Gastrocnemius medialis (tissue), 4 donors: ENCODE data around the gene ALG14.

Source experiments
- POLR2A ChIP-seq, 2 donors: fragments of 450-650 bp; IDR thresholded peaks; one replicate each; pipeline ENCODE4 v1.6.1; 2017; ENCODE audit warnings: antibody characterized with exemption in 2 of 2, mild to moderate bottlenecking in 2 of 2, moderate library complexity in 2 of 2
- TF ChIP-seq, protein P1 (sequence below), 5 experiments: fragments of 450-650 bp in 3 of 5; fragments of 200-600 bp in 2 of 5; sonication (generic) in 2 of 5; IDR thresholded peaks in 4 of 5; conservative IDR thresholded peaks in 1 of 5; 1 replicate in 4 of 5; 2 replicates in 1 of 5; pipeline ENCODE4 v1.5.1; 2016 to 2019; ENCODE audit warnings: antibody characterized with exemption in 5 of 5, mild to moderate bottlenecking in 3 of 5, moderate library complexity in 3 of 5

DNA sequence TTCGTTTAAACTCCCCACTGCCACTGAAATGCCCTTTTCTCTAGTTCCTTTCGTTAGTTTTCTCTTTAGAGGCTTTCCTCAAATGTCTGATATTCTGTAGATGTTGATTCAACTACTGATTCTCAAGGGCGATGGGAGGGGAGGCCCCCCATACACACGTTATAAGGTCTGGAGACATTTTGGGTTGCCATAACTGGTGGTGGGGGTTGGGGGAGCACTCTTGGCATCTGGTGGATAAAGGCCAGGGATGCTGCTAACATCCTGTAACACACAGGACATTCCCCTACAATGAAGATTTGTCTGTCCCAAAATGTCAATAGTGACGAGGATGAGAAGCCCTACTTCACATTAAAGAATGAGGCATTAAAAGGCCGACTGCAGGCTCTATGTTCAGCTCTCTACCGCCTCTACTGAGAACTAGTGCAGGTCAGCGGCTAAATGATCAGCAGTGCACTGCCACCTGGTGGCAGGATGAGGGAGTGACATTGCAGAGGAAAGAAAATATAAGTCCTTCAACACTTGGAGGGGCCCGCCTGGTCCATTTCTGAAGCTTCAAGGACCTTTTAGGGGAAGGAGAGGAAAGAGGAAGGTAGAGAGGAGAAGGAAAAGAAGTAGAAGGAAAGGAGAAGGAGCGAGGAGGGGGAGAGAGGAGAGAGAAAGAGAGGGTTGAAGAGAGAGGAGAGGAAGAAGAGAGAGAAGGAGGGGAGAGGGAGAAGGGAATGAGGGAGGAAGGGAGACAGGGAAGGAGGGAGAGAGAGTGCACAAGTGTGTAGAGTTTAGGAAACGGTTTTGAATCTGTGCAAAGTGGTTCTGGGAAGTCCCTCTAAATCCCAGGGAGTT, 29.4 kb downstream of the ALG14 start:
- TF ChIP-seq, protein P1, sequence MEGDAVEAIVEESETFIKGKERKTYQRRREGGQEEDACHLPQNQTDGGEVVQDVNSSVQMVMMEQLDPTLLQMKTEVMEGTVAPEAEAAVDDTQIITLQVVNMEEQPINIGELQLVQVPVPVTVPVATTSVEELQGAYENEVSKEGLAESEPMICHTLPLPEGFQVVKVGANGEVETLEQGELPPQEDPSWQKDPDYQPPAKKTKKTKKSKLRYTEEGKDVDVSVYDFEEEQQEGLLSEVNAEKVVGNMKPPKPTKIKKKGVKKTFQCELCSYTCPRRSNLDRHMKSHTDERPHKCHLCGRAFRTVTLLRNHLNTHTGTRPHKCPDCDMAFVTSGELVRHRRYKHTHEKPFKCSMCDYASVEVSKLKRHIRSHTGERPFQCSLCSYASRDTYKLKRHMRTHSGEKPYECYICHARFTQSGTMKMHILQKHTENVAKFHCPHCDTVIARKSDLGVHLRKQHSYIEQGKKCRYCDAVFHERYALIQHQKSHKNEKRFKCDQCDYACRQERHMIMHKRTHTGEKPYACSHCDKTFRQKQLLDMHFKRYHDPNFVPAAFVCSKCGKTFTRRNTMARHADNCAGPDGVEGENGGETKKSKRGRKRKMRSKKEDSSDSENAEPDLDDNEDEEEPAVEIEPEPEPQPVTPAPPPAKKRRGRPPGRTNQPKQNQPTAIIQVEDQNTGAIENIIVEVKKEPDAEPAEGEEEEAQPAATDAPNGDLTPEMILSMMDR (IDR thresholded peaks at IDR 0.05 in 4 of 5, conservative IDR thresholded peaks at IDR 0.05 in 1 of 5), result peak; percentile 88 to 97 (median 93)
- no peak for TF ChIP-seq POLR2A (IDR thresholded peaks at IDR 0.05)
